ENCODE measurements around the gene FYN.

- TF ChIP-seq, protein P1, sequence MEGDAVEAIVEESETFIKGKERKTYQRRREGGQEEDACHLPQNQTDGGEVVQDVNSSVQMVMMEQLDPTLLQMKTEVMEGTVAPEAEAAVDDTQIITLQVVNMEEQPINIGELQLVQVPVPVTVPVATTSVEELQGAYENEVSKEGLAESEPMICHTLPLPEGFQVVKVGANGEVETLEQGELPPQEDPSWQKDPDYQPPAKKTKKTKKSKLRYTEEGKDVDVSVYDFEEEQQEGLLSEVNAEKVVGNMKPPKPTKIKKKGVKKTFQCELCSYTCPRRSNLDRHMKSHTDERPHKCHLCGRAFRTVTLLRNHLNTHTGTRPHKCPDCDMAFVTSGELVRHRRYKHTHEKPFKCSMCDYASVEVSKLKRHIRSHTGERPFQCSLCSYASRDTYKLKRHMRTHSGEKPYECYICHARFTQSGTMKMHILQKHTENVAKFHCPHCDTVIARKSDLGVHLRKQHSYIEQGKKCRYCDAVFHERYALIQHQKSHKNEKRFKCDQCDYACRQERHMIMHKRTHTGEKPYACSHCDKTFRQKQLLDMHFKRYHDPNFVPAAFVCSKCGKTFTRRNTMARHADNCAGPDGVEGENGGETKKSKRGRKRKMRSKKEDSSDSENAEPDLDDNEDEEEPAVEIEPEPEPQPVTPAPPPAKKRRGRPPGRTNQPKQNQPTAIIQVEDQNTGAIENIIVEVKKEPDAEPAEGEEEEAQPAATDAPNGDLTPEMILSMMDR (IDR thresholded peaks at IDR 0.05; ENCODE audit: insufficient read depth, low read length, poor library complexity, severe bottlenecking): no peak
- no peak for TF ChIP-seq EZH2phosphoT487 (conservative IDR thresholded peaks at IDR 0.05; ENCODE audit: low read length)
These were observed 138.9 kb downstream of the FYN start for GRCh38 chr6:111734068-111735061.

Data from SU-DHL-6 (cell line).